Transverse colon (tissue), 4 donors: ENCODE measurements around the gene GLT8D2.

Source experiments
- CTCF ChIP-seq, 5 experiments: fragments of 200-600 bp in 3 of 5; fragments of 450-650 bp in 2 of 5; sonication (generic) in 3 of 5; IDR thresholded peaks; 1 replicate in 2 of 5; 2 replicates in 3 of 5; pipeline ENCODE4 v1.5.1; 2016 to 2017; ENCODE audit warnings: antibody characterized with exemption in 5 of 5, inconsistent platforms in 3 of 5, mild to moderate bottlenecking in 2 of 5, moderate library complexity in 1 of 5
- POLR2A ChIP-seq: fragments of 450-650 bp; IDR thresholded peaks from one replicate; pipeline ENCODE4 v1.6.1; 2016; ENCODE audit warnings: antibody characterized with exemption, mild to moderate bottlenecking, moderate library complexity
- POLR2AphosphoS5 ChIP-seq, 3 donors: sonication (generic); formaldehyde crosslinking; IDR thresholded peaks; one replicate each; pipeline ENCODE4 v1.6.1; 2016; ENCODE audit warnings: antibody characterized with exemption in 3 of 3

DNA sequence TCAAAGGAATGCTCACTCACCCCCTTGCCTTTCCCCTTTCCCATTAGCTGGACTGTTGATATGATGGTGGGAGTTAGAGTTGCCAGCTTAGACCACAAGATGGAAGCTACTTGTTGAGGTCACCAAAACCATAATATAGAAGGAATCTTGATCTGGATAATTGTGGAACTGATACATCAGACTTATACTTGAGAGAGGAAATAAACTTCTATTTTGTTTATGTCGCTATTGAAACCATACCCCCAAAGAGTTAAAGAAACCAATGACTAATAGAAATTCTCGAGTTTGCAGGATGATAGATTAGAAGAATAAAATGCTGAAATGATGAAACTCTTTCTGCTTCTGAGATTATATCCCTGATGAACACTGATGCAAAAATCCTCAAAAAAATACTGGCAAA is 46.4 kb downstream of the GLT8D2 start:
- TF ChIP-seq POLR2AphosphoS5 (IDR thresholded peaks at IDR 0.05) (no peak), POLR2A (no peak), CTCF (IDR thresholded peaks at IDR 0.05) (no peak)
